Measurements from ENCODE around the gene TBCC.

DNA sequence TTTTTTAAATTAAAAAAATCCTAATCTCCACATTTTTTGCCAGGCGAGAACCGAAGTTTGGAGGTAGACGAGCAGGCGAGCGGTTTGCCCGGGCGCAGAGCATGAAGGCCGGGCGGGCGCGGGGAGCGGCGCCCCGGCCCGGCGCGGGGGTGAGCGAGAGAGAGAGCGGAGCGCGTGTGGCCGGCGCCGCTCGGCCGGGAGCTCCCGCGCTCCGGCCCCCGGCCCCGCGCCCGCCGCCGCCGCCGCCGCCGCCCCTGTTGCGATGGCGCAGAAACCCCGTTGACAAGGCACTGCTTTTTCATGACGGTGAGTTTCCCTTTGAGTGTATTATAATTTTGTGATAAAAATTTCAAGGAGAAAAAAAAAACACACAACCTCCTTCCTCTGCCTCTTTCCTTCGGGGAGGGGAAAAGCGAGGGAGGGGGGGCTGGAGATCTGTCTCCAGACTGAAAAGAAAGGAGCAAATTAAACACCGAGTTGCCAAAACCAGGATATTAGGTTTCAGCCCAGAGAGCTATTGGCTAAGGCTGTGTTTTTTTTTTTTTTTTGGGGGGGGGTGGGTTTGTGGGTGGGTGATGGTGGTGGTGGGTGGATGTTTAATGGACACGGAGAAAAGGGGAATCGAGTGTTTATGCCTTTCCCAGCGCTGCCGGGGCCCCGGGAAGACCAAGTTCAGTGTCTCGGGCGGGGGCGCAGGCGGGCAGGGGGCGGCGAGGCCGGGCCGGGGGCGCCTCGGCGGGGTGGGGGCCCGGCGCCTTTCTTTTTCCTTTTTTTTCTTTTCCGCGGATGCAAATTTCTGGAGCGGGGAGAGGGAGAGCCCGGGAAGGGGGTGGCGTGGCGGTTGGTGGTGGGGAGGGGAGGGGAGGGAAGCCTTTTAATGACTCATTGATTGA, 36.1 kb upstream of the TBCC start, which contains the start of gene BICRAL:
- TF ChIP-seq, protein P1, sequence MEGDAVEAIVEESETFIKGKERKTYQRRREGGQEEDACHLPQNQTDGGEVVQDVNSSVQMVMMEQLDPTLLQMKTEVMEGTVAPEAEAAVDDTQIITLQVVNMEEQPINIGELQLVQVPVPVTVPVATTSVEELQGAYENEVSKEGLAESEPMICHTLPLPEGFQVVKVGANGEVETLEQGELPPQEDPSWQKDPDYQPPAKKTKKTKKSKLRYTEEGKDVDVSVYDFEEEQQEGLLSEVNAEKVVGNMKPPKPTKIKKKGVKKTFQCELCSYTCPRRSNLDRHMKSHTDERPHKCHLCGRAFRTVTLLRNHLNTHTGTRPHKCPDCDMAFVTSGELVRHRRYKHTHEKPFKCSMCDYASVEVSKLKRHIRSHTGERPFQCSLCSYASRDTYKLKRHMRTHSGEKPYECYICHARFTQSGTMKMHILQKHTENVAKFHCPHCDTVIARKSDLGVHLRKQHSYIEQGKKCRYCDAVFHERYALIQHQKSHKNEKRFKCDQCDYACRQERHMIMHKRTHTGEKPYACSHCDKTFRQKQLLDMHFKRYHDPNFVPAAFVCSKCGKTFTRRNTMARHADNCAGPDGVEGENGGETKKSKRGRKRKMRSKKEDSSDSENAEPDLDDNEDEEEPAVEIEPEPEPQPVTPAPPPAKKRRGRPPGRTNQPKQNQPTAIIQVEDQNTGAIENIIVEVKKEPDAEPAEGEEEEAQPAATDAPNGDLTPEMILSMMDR (IDR thresholded peaks at IDR 0.05), result no peak
- no peak for TF ChIP-seq ZFX (IDR thresholded peaks at IDR 0.05; ENCODE audit: borderline replicate concordance)

Measured in 22Rv1 (cell line).